Body of pancreas (tissue), 4 donors: Measurements from ENCODE around the gene ZBTB22. TPM values are rescaled to one million over a fixed set of nuclear protein-coding genes. Genes with fewer than 3 reads are reported as not detected.

Experiments used
- ATAC-seq: fragments of 150-250 bp; one replicate; pipeline ENCODE4 v1.9.1; 2016
- DNase-seq, 4 donors: peaks; one replicate each; pipeline ENCODE4 v3.0.0-alpha.2; 2019
- H3K27ac ChIP-seq, 4 donors: fragments of 200-600 bp; sonication (generic); 1 replicate in 3 of 4; 2 replicates in 1 of 4; pipeline versions ENCODE4 v1.5.1 to v1.6.1; 2016 to 2019; ENCODE audit warnings: mild to moderate bottlenecking in 1 of 4, mixed read lengths in 1 of 4, moderate library complexity in 1 of 4
- H3K27me3 ChIP-seq, 2 donors: fragments of 200-600 bp; sonication (generic); one replicate each; pipeline ENCODE4 v1.6.0; 2016; ENCODE audit warnings: mild to moderate bottlenecking in 1 of 2
- H3K36me3 ChIP-seq, 2 donors: fragments of 200-600 bp; sonication (generic); replicated peaks in 1 of 2; 2 replicates each; pipeline ENCODE4 v1.5.1; 2016; ENCODE audit warnings: low read depth in 2 of 2; ENCODE audit not compliant: insufficient read depth in 1 of 2
- H3K4me1 ChIP-seq: fragments of 200-600 bp; sonication (generic); one replicate; pipeline ENCODE4 v1.6.0; 2016
- H3K4me3 ChIP-seq, 2 donors: fragments of 200-600 bp; sonication (generic); 1 replicate in 1 of 2; 2 replicates in 1 of 2; pipeline ENCODE4 v1.5.1; 2016 to 2019
- H3K9me3 ChIP-seq, 3 donors: fragments of 200-600 bp; sonication (generic); 1 replicate in 2 of 3; 2 replicates in 1 of 3; pipeline ENCODE4 v1.5.1; 2016
- CTCF ChIP-seq, 7 experiments: fragments of 450-650 bp in 4 of 7; fragments of 200-600 bp in 3 of 7; sonication (generic) in 3 of 7; IDR thresholded peaks; one replicate each; pipeline ENCODE4 v1.5.1; 2016 to 2019; ENCODE audit warnings: antibody characterized with exemption in 7 of 7
- POLR2A ChIP-seq, 3 donors: fragments of 450-650 bp; IDR thresholded peaks; one replicate each; pipeline ENCODE4 v1.6.1; 2016; ENCODE audit warnings: antibody characterized with exemption in 3 of 3, mild to moderate bottlenecking in 2 of 3
- WGBS, 2 donors: methylation state at CpG; one replicate each; pipeline ENCODE4 v1.1.5; 2017; 5-methylcytosine and 5-hydroxymethylcytosine counted together
- intact Hi-C: fragments of 100-400 bp; cut with DNase I; formaldehyde crosslinking; loops from one replicate; pipeline ENCODE4 v1.15.1; 2023
- total RNA-seq, 2 donors: library from RNA; depleted of rRNA; stranded (reverse); fragments of >200 nt; gene quantifications; one replicate each; pipeline ENCODE4 v1.1.0, GENCODE V29; 2016

ZBTB22 gene
- total RNA-seq, 2 donors from 2014 or later, result 12.7 to 14.8 TPM

- H3K4me1 ChIP-seq, result peaks cover 65% of the 10 kb centered on the region
- H3K9me3 ChIP-seq, result no peaks in the 10 kb centered on the region
- intact Hi-C loops, result no loop called here
- no peak for TF ChIP-seq POLR2A (IDR thresholded peaks at IDR 0.05)
- no peak for TF ChIP-seq CTCF (IDR thresholded peaks at IDR 0.05)
- H3K4me3 ChIP-seq, result no peak overlapping the region
- DNase-seq, result no peak
- peaks cover 3 to 4% of the 10 kb centered on the region in 2 donors for H3K36me3 ChIP-seq
- ATAC-seq, result no peak
- H3K27me3 ChIP-seq, result no peaks in the 10 kb centered on the region
- 58 to 69% methylated on average over 8 of the region's 8 CpGs for WGBS, 2 donors
- peak overlapping the region in 3 of 4 donors; percentile 78 to 86 (median 84) for H3K27ac ChIP-seq
Measured at GRCh38 chr6:33318426-33319073, 1.0 kb upstream of the ZBTB22 start.

- H3K27me3 ChIP-seq, result no peaks in the 10 kb centered on the region
- peak overlapping the region; percentile 8 to 67 for H3K4me3 ChIP-seq
- intact Hi-C loops, result no loop called here
- WGBS, 2 donors, result 0% methylated on average over 10 to 13 of the region's 27 CpGs
- H3K36me3 ChIP-seq, result peaks cover 3 to 4% of the 10 kb centered on the region in 2 donors
- DNase-seq (no peak), ATAC-seq (peak; percentile 0)
- H3K9me3 ChIP-seq, result no peaks in the 10 kb centered on the region
- H3K4me1 ChIP-seq, result peaks cover 67% of the 10 kb centered on the region
- peak overlapping the region; percentile 76 to 86 (median 81) for H3K27ac ChIP-seq
- TF ChIP-seq CTCF (IDR thresholded peaks at IDR 0.05) (no peak), POLR2A (IDR thresholded peaks at IDR 0.05) (no peak)
Measured at GRCh38 chr6:33317419-33317668, 200 bp downstream of the ZBTB22 start.

GRCh38 chr6:33316603-33317418 is 733 bp downstream of the ZBTB22 start:
- intact Hi-C loops, result no loop called here
- WGBS, 2 donors, result 66 to 70% methylated on average over 15 to 19 of the region's 19 CpGs
- peaks cover 3 to 4% of the 10 kb centered on the region in 2 donors for H3K36me3 ChIP-seq

GRCh38 chr6:33315793-33316602 is 1.5 kb downstream of the ZBTB22 start:
- WGBS, 2 donors, result 90 to 93% methylated on average over 9 to 17 of the region's 17 CpGs
- Histone ChIP-seq H3K27me3 (no peaks in the 10 kb centered on the region), H3K4me1 (peaks cover 63% of the 10 kb centered on the region), H3K27ac (no peak overlapping the region), H3K36me3 (peaks cover 3 to 4% of the 10 kb centered on the region in 2 donors), H3K4me3 (no peak overlapping the region), H3K9me3 (no peaks in the 10 kb centered on the region)
- no peak for DNase-seq
- TF ChIP-seq POLR2A (IDR thresholded peaks at IDR 0.05) (no peak), CTCF (IDR thresholded peaks at IDR 0.05) (no peak)
- no peak for ATAC-seq
- intact Hi-C loops, result no loop called here

More at GRCh38 chr6:33316603-33317418, 733 bp downstream of the ZBTB22 start:
- ATAC-seq, result no peak
- Histone ChIP-seq H3K9me3 (no peaks in the 10 kb centered on the region), H3K4me1 (peaks cover 68% of the 10 kb centered on the region), H3K27ac (peak overlapping the region; percentile 76 to 86 (median 81)), H3K4me3 (peak overlapping the region; percentile 8 to 67), H3K27me3 (no peaks in the 10 kb centered on the region)
- no peak for DNase-seq
- TF ChIP-seq CTCF (IDR thresholded peaks at IDR 0.05) (no peak), POLR2A (IDR thresholded peaks at IDR 0.05) (no peak)
